ENCODE measurements around the gene TRPC4AP.

Gene TRPC4AP

GRCh38 chr20:34970193-34970840 is 122.3 kb downstream of the TRPC4AP start:
- no peak for DNase-seq (ENCODE audit: low read depth)

- DNase-seq (ENCODE audit: low read depth): no peak
These were observed 124.4 kb downstream of the TRPC4AP start for GRCh38 chr20:34968042-34968775.

GRCh38 chr20:34967421-34967820 is 125.2 kb downstream of the TRPC4AP start:
- no peak for DNase-seq (ENCODE audit: low read depth)

GRCh38 chr20:34965051-34965450 is 127.6 kb downstream of the TRPC4AP start:
- DNase-seq (ENCODE audit: low read depth): no peak

GRCh38 chr20:34964486-34964885 is 128.1 kb downstream of the TRPC4AP start:
- no peak for DNase-seq (ENCODE audit: low read depth)

GRCh38 chr20:34956751-34957472 is 135.7 kb downstream of the TRPC4AP start:
- no peak for DNase-seq (ENCODE audit: low read depth)

- DNase-seq (ENCODE audit: low read depth): no peak
These were observed 136.6 kb downstream of the TRPC4AP start for GRCh38 chr20:34956041-34956458.

GRCh38 chr20:34955231-34956040 is 137.2 kb downstream of the TRPC4AP start, which contains the start of the genes GSS and MYH7B:
TSS of gene GSS (minus strand) at chr20:34955806. CDS start at chr20:34951852, 3,954 bp downstream.
TSS of gene MYH7B (plus strand) at chr20:34955868. CDS start at chr20:34978006, 22,138 bp downstream.
- DNase-seq (ENCODE audit: low read depth): peak; percentile 98

- no peak for DNase-seq (ENCODE audit: low read depth)
These were observed 137.7 kb downstream of the TRPC4AP start for GRCh38 chr20:34954904-34955230.

- no peak for DNase-seq (ENCODE audit: low read depth)
These were observed 138.6 kb downstream of the TRPC4AP start for GRCh38 chr20:34953960-34954359.

GRCh38 chr20:34952671-34953070 is 139.9 kb downstream of the TRPC4AP start:
- DNase-seq (ENCODE audit: low read depth): no peak

All from stimulated activated CD8-positive, alpha-beta memory T cell treated with anti-CD3 and anti-CD28 coated beads, Interleukin-15, amount 100 ng/mL, for 24 hours (primary cell).